Prostate gland (tissue), 2 donors: ENCODE data around the gene KDM4B. TPM values are rescaled to one million over a fixed set of nuclear protein-coding genes. Genes with fewer than 3 reads are reported as not detected.
"Not testable (repeated sequence)": the region's sequence is repeated elsewhere in the genome, so short reads cannot be mapped to it uniquely, and the experiment has no call there.

Experiments used
- DNase-seq: peaks from one replicate; pipeline ENCODE4 v3.0.0-alpha.2; 2019; ENCODE audit warnings: low spot score
- H3K27ac ChIP-seq, 2 donors: fragments of 200-600 bp; sonication (generic); 2 replicates each; pipeline ENCODE4 v1.5.1; 2017 to 2019
- H3K27me3 ChIP-seq: fragments of 200-600 bp; sonication (generic); replicated peaks from 2 replicates; pipeline ENCODE4 v1.5.1; 2019; ENCODE audit not compliant: insufficient read depth
- H3K36me3 ChIP-seq, 2 donors: fragments of 200-600 bp; sonication (generic); 1 replicate in 1 of 2; 2 replicates in 1 of 2; pipeline versions ENCODE4 v1.5.1 to v1.8.1; 2017 to 2019
- H3K4me1 ChIP-seq: fragments of 200-600 bp; sonication (generic); replicated peaks from 2 replicates; pipeline ENCODE4 v1.5.1; 2019
- H3K4me3 ChIP-seq, 2 donors: fragments of 200-600 bp; sonication (generic); 2 replicates each; pipeline ENCODE4 v1.5.1; 2017 to 2019
- H3K9me3 ChIP-seq: fragments of 200-600 bp; sonication (generic); 2 replicates; pipeline ENCODE4 v1.5.1; 2017
- POLR2A ChIP-seq: fragments of 450-650 bp; IDR thresholded peaks from one replicate; pipeline ENCODE4 v1.6.1; 2016; ENCODE audit warnings: antibody characterized with exemption, mild to moderate bottlenecking
- POLR2AphosphoS5 ChIP-seq: sonication (generic); formaldehyde crosslinking; IDR thresholded peaks from one replicate; pipeline ENCODE4 v1.6.1; 2017; ENCODE audit warnings: antibody characterized with exemption
- WGBS: methylation state at CpG from one replicate; pipeline ENCODE4 v1.1.5; 2018; 5-methylcytosine and 5-hydroxymethylcytosine counted together
- intact Hi-C: fragments of 100-400 bp; cut with DNase I; formaldehyde crosslinking; loops from one replicate; pipeline ENCODE4 v1.14.2; 2022
- total RNA-seq, 2 donors: library from RNA; depleted of rRNA; stranded (reverse); fragments of >200 nt; gene quantifications; one replicate each; pipeline ENCODE4 v1.1.0, GENCODE V29; 2016
- TF ChIP-seq, protein P1 (sequence below), 4 experiments: fragments of 200-600 bp in 2 of 4; fragments of 450-650 bp in 2 of 4; sonication (generic) in 2 of 4; IDR thresholded peaks; 1 replicate in 3 of 4; 2 replicates in 1 of 4; pipeline ENCODE4 v1.5.1; 2016 to 2019; ENCODE audit warnings: antibody characterized with exemption in 4 of 4, mild to moderate bottlenecking in 2 of 4, moderate library complexity in 2 of 4

Gene KDM4B
- total RNA-seq, 2 donors from 2014 or later: 74.6 to 136 TPM

DNA sequence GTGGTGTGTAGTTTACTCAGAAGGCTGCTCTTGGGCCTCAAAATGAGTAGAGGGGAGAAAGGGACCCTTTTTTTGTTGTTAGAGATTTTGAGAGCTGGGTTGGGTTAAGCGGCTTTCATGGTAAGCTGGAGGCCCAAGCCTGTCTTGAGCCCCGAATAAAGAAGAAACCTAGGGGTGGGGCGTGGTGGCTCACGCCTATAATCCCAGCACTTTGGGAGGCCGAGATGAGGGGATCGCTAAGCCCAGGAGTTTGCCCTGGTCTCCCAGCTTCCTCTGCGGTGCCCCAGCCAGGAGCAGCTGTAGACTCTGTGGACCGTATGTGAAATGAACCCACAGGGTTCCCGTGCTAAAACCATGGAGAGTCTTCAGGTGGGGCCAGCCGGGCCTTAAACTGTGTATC, 56.1 kb downstream of the KDM4B start:
- no peak for DNase-seq
- peaks cover 23% of the 10 kb centered on the region for H3K4me1 ChIP-seq
- WGBS: 93% methylated on average over 10 of the region's 10 CpGs
- no peaks in the 10 kb centered on the region for H3K36me3 ChIP-seq
- TF ChIP-seq, protein P1, sequence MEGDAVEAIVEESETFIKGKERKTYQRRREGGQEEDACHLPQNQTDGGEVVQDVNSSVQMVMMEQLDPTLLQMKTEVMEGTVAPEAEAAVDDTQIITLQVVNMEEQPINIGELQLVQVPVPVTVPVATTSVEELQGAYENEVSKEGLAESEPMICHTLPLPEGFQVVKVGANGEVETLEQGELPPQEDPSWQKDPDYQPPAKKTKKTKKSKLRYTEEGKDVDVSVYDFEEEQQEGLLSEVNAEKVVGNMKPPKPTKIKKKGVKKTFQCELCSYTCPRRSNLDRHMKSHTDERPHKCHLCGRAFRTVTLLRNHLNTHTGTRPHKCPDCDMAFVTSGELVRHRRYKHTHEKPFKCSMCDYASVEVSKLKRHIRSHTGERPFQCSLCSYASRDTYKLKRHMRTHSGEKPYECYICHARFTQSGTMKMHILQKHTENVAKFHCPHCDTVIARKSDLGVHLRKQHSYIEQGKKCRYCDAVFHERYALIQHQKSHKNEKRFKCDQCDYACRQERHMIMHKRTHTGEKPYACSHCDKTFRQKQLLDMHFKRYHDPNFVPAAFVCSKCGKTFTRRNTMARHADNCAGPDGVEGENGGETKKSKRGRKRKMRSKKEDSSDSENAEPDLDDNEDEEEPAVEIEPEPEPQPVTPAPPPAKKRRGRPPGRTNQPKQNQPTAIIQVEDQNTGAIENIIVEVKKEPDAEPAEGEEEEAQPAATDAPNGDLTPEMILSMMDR (IDR thresholded peaks at IDR 0.05): no peak
- no peak for TF ChIP-seq POLR2A
- TF ChIP-seq POLR2AphosphoS5: no peak
- H3K27me3 ChIP-seq: no peaks in the 10 kb centered on the region
- no peaks in the 10 kb centered on the region for H3K9me3 ChIP-seq
- H3K4me3 ChIP-seq: no peak overlapping the region
- peak overlapping the region in 1 of 2 donors; percentile 77 for H3K27ac ChIP-seq
- intact Hi-C loops: loop anchor here (5.0 kb wide), 1 partner anchor 53 kb away; no protein-coding TSS in a partner anchor

DNA sequence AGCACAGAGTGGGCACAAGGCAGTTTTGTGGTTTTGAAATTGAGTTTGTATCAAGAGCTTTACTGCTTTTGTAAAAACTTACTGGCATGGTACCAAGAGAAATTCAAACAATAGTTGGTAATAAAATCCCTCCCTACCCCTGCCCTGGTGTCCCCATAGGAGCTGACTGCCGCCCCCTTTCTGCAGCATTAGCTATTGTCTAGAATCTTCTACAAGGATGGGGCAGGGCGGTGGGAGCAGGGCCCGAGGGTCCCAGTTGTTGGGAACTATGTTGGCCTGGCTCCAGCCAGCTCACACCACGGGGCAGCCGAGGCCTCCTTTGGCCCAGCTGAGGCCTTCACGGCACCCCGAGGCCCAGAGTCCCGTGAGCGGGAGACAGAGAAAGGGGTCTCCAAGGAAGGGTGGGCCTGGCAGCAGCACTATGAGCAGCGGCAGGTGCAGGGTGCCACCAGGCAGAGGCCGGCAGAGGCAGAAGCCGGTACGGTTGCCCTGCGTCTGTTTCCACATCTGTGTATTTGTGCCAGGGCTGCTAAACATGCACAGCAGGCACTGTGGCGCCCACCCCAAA, 57.9 kb downstream of the KDM4B start:
- 39% methylated on average over 15 of the region's 15 CpGs for WGBS
- peaks cover 23% of the 10 kb centered on the region for H3K4me1 ChIP-seq
- intact Hi-C loops: loop anchor here (5.0 kb wide), 1 partner anchor 54 kb away; no protein-coding TSS in a partner anchor
- no peak overlapping the region for H3K4me3 ChIP-seq
- DNase-seq: no peak
- peak overlapping the region; percentile 63 to 77 for H3K27ac ChIP-seq
- no peaks in the 10 kb centered on the region for H3K36me3 ChIP-seq
- TF ChIP-seq, protein P1 (IDR thresholded peaks at IDR 0.05): peak in 2 of 4 experiments; percentile 29 to 48
- no peak for TF ChIP-seq POLR2AphosphoS5
- H3K9me3 ChIP-seq: no peaks in the 10 kb centered on the region
- no peaks in the 10 kb centered on the region for H3K27me3 ChIP-seq

DNA sequence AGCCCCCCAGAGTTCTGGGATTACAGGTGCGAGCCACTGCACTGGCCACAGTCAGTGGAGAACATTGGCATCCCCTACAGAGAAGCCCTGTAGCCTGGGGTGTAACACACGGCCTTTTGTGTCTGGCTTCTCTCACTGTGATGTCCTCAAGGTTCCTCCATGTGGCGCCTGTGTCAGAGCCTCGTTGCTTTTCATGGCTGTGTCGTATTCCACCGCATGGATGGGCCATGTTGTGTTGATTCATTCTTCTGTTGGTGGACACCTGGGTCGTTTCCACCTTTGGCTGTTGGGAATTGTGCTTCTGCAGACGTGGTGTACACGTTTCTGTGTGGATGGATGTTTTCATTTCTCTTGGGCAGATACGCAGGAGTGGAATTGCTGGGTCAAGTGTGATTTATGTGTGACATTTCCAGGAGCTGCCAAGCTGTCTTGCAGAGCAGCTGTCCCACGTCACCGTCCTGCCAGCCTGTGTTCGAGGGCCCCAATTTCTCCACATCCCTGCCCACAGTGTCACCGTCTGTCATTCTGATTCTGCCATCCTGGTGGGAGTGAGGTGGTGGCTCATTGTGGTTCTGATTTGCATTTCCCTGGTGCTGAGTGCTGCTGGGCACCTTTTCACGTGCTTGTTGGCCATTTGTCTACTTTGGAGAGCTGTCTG, 59.4 kb downstream of the KDM4B start:
- H3K27me3 ChIP-seq: no peaks in the 10 kb centered on the region
- H3K4me1 ChIP-seq: peaks cover 9% of the 10 kb centered on the region
- intact Hi-C loops: loop anchor here (5.0 kb wide), 1 partner anchor 56 kb away; no protein-coding TSS in a partner anchor
- no peaks in the 10 kb centered on the region for H3K9me3 ChIP-seq
- DNase-seq: no peak
- H3K4me3 ChIP-seq: no peak overlapping the region
- no peaks in the 10 kb centered on the region for H3K36me3 ChIP-seq
- 88% methylated on average over 15 of the region's 15 CpGs for WGBS
- TF ChIP-seq POLR2A (no peak), POLR2AphosphoS5 (no peak)
- TF ChIP-seq, protein P1 (IDR thresholded peaks at IDR 0.05): no peak
- H3K27ac ChIP-seq: peak overlapping the region in 1 of 2 donors; percentile 39

DNA sequence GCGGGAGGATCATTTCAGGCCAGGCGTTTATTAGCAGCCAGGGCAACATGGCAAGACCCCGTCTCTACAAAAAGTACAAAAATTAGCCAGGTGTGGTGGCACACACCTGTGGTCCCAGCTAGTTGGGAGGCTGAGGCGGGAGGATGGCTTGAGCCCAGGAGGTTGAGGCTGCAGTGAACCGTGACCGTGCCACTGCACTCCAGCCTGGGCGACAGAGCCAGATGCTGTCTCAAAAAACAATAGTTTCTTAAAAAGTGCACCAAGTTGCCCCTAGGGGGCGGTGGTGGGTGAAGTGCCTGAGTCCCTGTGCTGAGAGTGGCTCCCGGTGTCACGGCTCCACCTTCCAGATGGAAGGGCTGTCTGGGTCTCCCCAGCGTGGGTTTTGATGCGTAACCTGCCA, 60.7 kb downstream of the KDM4B start:
- H3K27ac ChIP-seq: peak overlapping the region; percentile 13 to 39
- 70% methylated on average over 12 of the region's 12 CpGs for WGBS
- peaks cover 11% of the 10 kb centered on the region for H3K4me1 ChIP-seq
- DNase-seq, H3K36me3 ChIP-seq, H3K4me3 ChIP-seq, H3K9me3 ChIP-seq, H3K27me3 ChIP-seq: not testable (repeated sequence)
- intact Hi-C loops: loop anchor here (5.0 kb wide), 1 partner anchor 57 kb away; no protein-coding TSS in a partner anchor
- TF ChIP-seq, protein P1 (IDR thresholded peaks at IDR 0.05): peak in 3 of 4 experiments; percentile 47 to 58 (median 57)
